H9 (cell line): ENCODE results near the gene MLYCD. TPM values are rescaled to one million over a fixed set of nuclear protein-coding genes. Genes with fewer than 3 reads are reported as not detected.

Experiments used
- DNase-seq: peaks from one replicate; pipeline ENCODE4 v3.0.0-alpha.2; 2017
- H2AFZ ChIP-seq: one replicate; pipeline ENCODE4 v1.6.1; 2013; ENCODE audit warnings: mild to moderate bottlenecking, low read length, control low read depth, moderate library complexity
- H2AK5ac ChIP-seq: 2 replicates; pipeline ENCODE4 v1.6.1; 2013; ENCODE audit warnings: low read length, control low read depth, mixed read lengths; ENCODE audit not compliant: insufficient read length
- H2BK120ac ChIP-seq: one replicate; pipeline ENCODE4 v1.6.1; 2013; ENCODE audit warnings: low read depth, mild to moderate bottlenecking, low read length, control low read depth, inconsistent platforms; ENCODE audit not compliant: poor library complexity, severe bottlenecking
- H2BK12ac ChIP-seq: 2 replicates; pipeline ENCODE4 v1.6.1; 2013; ENCODE audit warnings: low read length, control low read depth, mixed read lengths, low read depth; ENCODE audit not compliant: insufficient read length
- H2BK15ac ChIP-seq: 2 replicates; pipeline ENCODE4 v1.6.1; 2013; ENCODE audit warnings: low read depth, low read length, control low read depth
- H2BK20ac ChIP-seq: one replicate; pipeline ENCODE4 v1.6.1; 2013; ENCODE audit warnings: low read depth, mild to moderate bottlenecking, low read length, control low read depth, inconsistent platforms; ENCODE audit not compliant: poor library complexity, severe bottlenecking
- H2BK5ac ChIP-seq: 2 replicates; pipeline ENCODE4 v1.6.1; 2013; ENCODE audit warnings: low read length, control low read depth, mixed read lengths; ENCODE audit not compliant: insufficient read length
- H3K14ac ChIP-seq: 2 replicates; pipeline ENCODE4 v1.6.1; 2013; ENCODE audit warnings: low read length, control low read depth; ENCODE audit not compliant: insufficient read depth
- H3K18ac ChIP-seq: 2 replicates; pipeline ENCODE4 v1.6.1; 2013; ENCODE audit warnings: low read depth, mild to moderate bottlenecking, mixed read lengths, low read length, control low read depth; ENCODE audit not compliant: insufficient read length
- H3K23ac ChIP-seq: 2 replicates; pipeline ENCODE4 v1.6.1; 2013; ENCODE audit warnings: low read length, control low read depth, mixed read lengths, low read depth; ENCODE audit not compliant: insufficient read length
- H3K23me2 ChIP-seq: 2 replicates; pipeline ENCODE4 v1.6.1; 2013; ENCODE audit warnings: low read depth, mild to moderate bottlenecking, mixed read lengths, low read length, control low read depth; ENCODE audit not compliant: insufficient read length, poor library complexity, severe bottlenecking
- H3K27ac ChIP-seq: 2 replicates; pipeline ENCODE4 v1.5.1; 2013; ENCODE audit warnings: low read length, control low read depth, mixed read lengths, low read depth; ENCODE audit not compliant: insufficient read length
- H3K27me3 ChIP-seq: 2 replicates; pipeline ENCODE4 v1.6.1; 2013; ENCODE audit warnings: low read length, control low read depth, inconsistent platforms; ENCODE audit not compliant: insufficient read depth
- H3K4ac ChIP-seq: 2 replicates; pipeline ENCODE4 v1.6.1; 2013; ENCODE audit warnings: low read depth, mild to moderate bottlenecking, control low read depth, inconsistent platforms, low read length, moderate library complexity
- H3K4me1 ChIP-seq: 2 replicates; pipeline ENCODE4 v1.6.1; 2013; ENCODE audit warnings: low read length, control low read depth, inconsistent platforms; ENCODE audit not compliant: insufficient read depth
- H3K4me2 ChIP-seq: 2 replicates; pipeline ENCODE4 v1.6.1; 2013; ENCODE audit warnings: low read length, control low read depth, mixed read lengths; ENCODE audit not compliant: insufficient read length, insufficient read depth
- H3K56ac ChIP-seq: 2 replicates; pipeline ENCODE4 v1.6.1; 2013; ENCODE audit warnings: low read depth, mild to moderate bottlenecking, mixed read lengths, low read length, control low read depth; ENCODE audit not compliant: insufficient read length
- H3K79me1 ChIP-seq: 2 replicates; pipeline ENCODE4 v1.6.1; 2013; ENCODE audit warnings: low read depth, mild to moderate bottlenecking, moderate library complexity, low read length, control low read depth, inconsistent platforms; ENCODE audit not compliant: insufficient read depth, poor library complexity, severe bottlenecking
- H3K79me2 ChIP-seq: 2 replicates; pipeline ENCODE4 v1.6.1; 2013; ENCODE audit warnings: low read length, control low read depth, inconsistent platforms; ENCODE audit not compliant: insufficient read depth
- H3K9ac ChIP-seq: 2 replicates; pipeline ENCODE4 v1.6.1; 2013; ENCODE audit warnings: low read length, control low read depth, mixed read lengths; ENCODE audit not compliant: insufficient read length; ENCODE audit errors: extremely low read depth
- H3K9me3 ChIP-seq: one replicate; pipeline ENCODE4 v1.6.1; 2013; ENCODE audit warnings: low read depth, low read length, inconsistent platforms; ENCODE audit not compliant: control insufficient read depth
- H3T11ph ChIP-seq: one replicate; pipeline ENCODE4 v1.6.1; 2013; ENCODE audit warnings: mild to moderate bottlenecking, low read length, control low read depth, inconsistent platforms
- H4K20me1 ChIP-seq: one replicate; pipeline ENCODE4 v1.6.1; 2013; ENCODE audit not compliant: control insufficient read depth, insufficient read length, insufficient read depth
- H4K5ac ChIP-seq: 2 replicates; pipeline ENCODE4 v1.6.1; 2013; ENCODE audit warnings: low read depth, mild to moderate bottlenecking, mixed read lengths, low read length, control low read depth; ENCODE audit not compliant: insufficient read length
- H4K8ac ChIP-seq: replicated peaks from 2 replicates; pipeline ENCODE4 v1.6.1; 2013; ENCODE audit warnings: low read length, control low read depth, mixed read lengths, low read depth; ENCODE audit not compliant: insufficient read length
- H4K91ac ChIP-seq: 2 replicates; pipeline ENCODE4 v1.6.1; 2013; ENCODE audit warnings: low read depth, mild to moderate bottlenecking, moderate library complexity, mixed read lengths, low read length, control low read depth; ENCODE audit not compliant: insufficient read length
- H3K27ac Mint-ChIP-seq, 3 experiments: 2 replicates in 2 of 3; 3 replicates in 1 of 3; pipeline ENCODE4 v1.8.0; 2020 to 2021; ENCODE audit warnings: mixed read lengths in 3 of 3, mild to moderate bottlenecking in 1 of 3, moderate library complexity in 1 of 3
- H3K27me3 Mint-ChIP-seq: 2 replicates; pipeline ENCODE4 v1.8.0; 2021; ENCODE audit warnings: low read depth, mild to moderate bottlenecking, moderate library complexity, mixed read lengths
- H3K36me3 Mint-ChIP-seq, 3 experiments: 2 replicates in 2 of 3; 3 replicates in 1 of 3; pipeline ENCODE4 v1.8.0; 2020 to 2021; ENCODE audit warnings: low read depth in 3 of 3, mixed read lengths in 3 of 3; ENCODE audit not compliant: insufficient read depth in 1 of 3
- H3K4me1 Mint-ChIP-seq, 2 experiments: 2 replicates each; pipeline ENCODE4 v1.8.0; 2020; ENCODE audit warnings: mixed read lengths in 2 of 2
- H3K4me3 Mint-ChIP-seq, 2 experiments: 2 replicates in 1 of 2; 3 replicates in 1 of 2; pipeline ENCODE4 v1.8.0; 2020 to 2021; ENCODE audit warnings: mild to moderate bottlenecking in 2 of 2, mixed read lengths in 2 of 2, moderate library complexity in 1 of 2
- H3K9me3 Mint-ChIP-seq, 2 experiments: 2 replicates in 1 of 2; 3 replicates in 1 of 2; pipeline ENCODE4 v1.8.0; 2020; ENCODE audit warnings: mild to moderate bottlenecking in 2 of 2, mixed read lengths in 2 of 2, moderate library complexity in 1 of 2
- WGBS: extraction: QIAGEN DNeasy Blood & Tissue Kit; methylation state at CpG from one replicate; pipeline ENCODE4 v1.1.7; 2013; ENCODE audit warnings: missing lambda C conversion rate, low lambda C conversion rate, mixed read lengths; ENCODE audit not compliant: insufficient read length; ENCODE audit errors: extremely low coverage; 5-methylcytosine and 5-hydroxymethylcytosine counted together
- total RNA-seq: library from RNA; stranded (reverse); gene quantifications from 2 replicates; pipeline ENCODE4 v1.2.1, GENCODE V29; 2021
- TF ChIP-seq, protein P1 (sequence below): fragments of 200-600 bp; sonication (generic); conservative IDR thresholded peaks from 3 replicates; pipeline ENCODE4 v1.8.0; 2021; ENCODE audit warnings: antibody characterized with exemption, mild to moderate bottlenecking

The MLYCD gene
- total RNA-seq, 1 experiment from 2014 or later = 7.1 TPM

DNA sequence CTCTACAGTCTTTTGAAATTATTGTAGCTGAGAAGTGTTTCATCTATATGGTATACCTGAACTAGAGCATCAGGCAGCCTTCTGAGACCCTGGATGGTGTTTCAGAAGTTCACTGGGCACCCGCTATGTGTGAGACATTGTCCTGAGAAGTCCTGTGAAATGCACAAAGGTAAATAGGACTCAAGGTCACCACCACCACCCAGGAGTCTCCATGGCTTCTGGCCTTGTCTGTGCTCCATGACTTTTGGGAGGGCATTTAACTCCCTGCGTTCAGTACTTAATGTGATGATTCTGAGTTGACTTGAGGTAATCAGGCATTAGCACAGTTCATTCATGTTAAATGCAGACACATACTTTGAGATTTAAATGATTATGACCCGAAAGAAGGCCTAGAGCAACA, 1.1 kb downstream of the MLYCD start:
- Histone ChIP-seq H3K79me2 (no peaks in the 10 kb centered on the region), H4K8ac (no peak overlapping the region), H2BK12ac (no peak overlapping the region), H2AFZ (no peak overlapping the region), H3K4ac (no peak overlapping the region), H3K27me3 (no peaks in the 10 kb centered on the region), H4K20me1 (no peaks in the 10 kb centered on the region), H3K4me2 (peak overlapping the region; percentile 65), H4K5ac (no peak overlapping the region), H3K14ac (no peak overlapping the region), H3K56ac (no peak overlapping the region), H2AK5ac (no peak overlapping the region), H3K23me2 (peaks cover 8% of the 10 kb centered on the region), H3T11ph (no peak overlapping the region), H2BK20ac (no peak overlapping the region), H3K9ac (no peak overlapping the region), H3K79me1 (peaks cover 2% of the 10 kb centered on the region), H3K23ac (no peak overlapping the region), H2BK120ac (no peak overlapping the region), H3K27ac (no peak overlapping the region), H3K4me1 (peaks cover 2% of the 10 kb centered on the region; the same call in 1 of the 2 replicates), H2BK5ac (no peak overlapping the region), H2BK15ac (no peak overlapping the region), H3K9me3 (no peaks in the 10 kb centered on the region), H4K91ac (no peak overlapping the region), H3K18ac (no peak overlapping the region)
- peaks cover 16% of the 10 kb centered on the region in 2 experiments for H3K4me1 Mint-ChIP-seq
- H3K36me3 Mint-ChIP-seq = no peaks in the 10 kb centered on the region; a peak in 1 of 7 replicates
- H3K27ac Mint-ChIP-seq = peak overlapping the region in 2 of 3 experiments; percentile 55 to 77; a peak in 2 of 7 replicates
- TF ChIP-seq, protein P1, sequence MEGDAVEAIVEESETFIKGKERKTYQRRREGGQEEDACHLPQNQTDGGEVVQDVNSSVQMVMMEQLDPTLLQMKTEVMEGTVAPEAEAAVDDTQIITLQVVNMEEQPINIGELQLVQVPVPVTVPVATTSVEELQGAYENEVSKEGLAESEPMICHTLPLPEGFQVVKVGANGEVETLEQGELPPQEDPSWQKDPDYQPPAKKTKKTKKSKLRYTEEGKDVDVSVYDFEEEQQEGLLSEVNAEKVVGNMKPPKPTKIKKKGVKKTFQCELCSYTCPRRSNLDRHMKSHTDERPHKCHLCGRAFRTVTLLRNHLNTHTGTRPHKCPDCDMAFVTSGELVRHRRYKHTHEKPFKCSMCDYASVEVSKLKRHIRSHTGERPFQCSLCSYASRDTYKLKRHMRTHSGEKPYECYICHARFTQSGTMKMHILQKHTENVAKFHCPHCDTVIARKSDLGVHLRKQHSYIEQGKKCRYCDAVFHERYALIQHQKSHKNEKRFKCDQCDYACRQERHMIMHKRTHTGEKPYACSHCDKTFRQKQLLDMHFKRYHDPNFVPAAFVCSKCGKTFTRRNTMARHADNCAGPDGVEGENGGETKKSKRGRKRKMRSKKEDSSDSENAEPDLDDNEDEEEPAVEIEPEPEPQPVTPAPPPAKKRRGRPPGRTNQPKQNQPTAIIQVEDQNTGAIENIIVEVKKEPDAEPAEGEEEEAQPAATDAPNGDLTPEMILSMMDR = no peak
- no peaks in the 10 kb centered on the region; a peak in 1 of 5 replicates for H3K9me3 Mint-ChIP-seq
- H3K4me3 Mint-ChIP-seq = peak overlapping the region; percentile 85 to 87
- no CpG with 5 or more reads among the region's 3 CpGs for WGBS
- no peak for DNase-seq
- H3K27me3 Mint-ChIP-seq = peaks cover 2% of the 10 kb centered on the region
